Astrocyte (in vitro differentiated cells and primary cell): ENCODE results near the gene PDHA1. TPM values are rescaled to one million over a fixed set of nuclear protein-coding genes. Genes with fewer than 3 reads are reported as not detected.

Experiments used
- DNase-seq: peaks from one replicate; pipeline ENCODE4 v3.0.0-alpha.2; 2010; ENCODE audit warnings: low read depth
- FAIRE-seq: peaks from 2 replicates; lab custom pipeline; 2011; peaks lifted over from hg19 to GRCh38; lab: Jason Lieb, UNC
- H2AFZ ChIP-seq: 2 replicates; pipeline ENCODE4 v1.6.0; 2012; ENCODE audit warnings: low read depth, low read length, inconsistent platforms
- H3K27ac ChIP-seq: 2 replicates; pipeline ENCODE4 v1.5.1; 2011; ENCODE audit warnings: low read depth, low read length, inconsistent platforms
- H3K27me3 ChIP-seq: 2 replicates; pipeline ENCODE4 v1.6.0; 2011; ENCODE audit warnings: low read length, inconsistent platforms; ENCODE audit not compliant: insufficient read depth
- H3K36me3 ChIP-seq: 2 replicates; pipeline ENCODE4 v1.5.1; 2011; ENCODE audit warnings: low read length, inconsistent platforms; ENCODE audit not compliant: insufficient read depth
- H3K4me1 ChIP-seq: 2 replicates; pipeline ENCODE4 v1.5.1; 2011; ENCODE audit warnings: low read length, inconsistent platforms; ENCODE audit not compliant: insufficient read depth
- H3K4me2 ChIP-seq: 2 replicates; pipeline ENCODE4 v1.6.0; 2012; ENCODE audit warnings: low read length, inconsistent platforms
- H3K4me3 ChIP-seq: 2 replicates; pipeline ENCODE4 v1.5.1; 2011; ENCODE audit warnings: low read depth, mild to moderate bottlenecking, low read length, inconsistent platforms; ENCODE audit not compliant: insufficient read depth
- H3K79me2 ChIP-seq: 2 replicates; pipeline ENCODE4 v1.6.0; 2012; ENCODE audit warnings: mild to moderate bottlenecking, low read length, inconsistent platforms; ENCODE audit not compliant: insufficient read depth
- H3K9ac ChIP-seq: 2 replicates; pipeline ENCODE4 v1.6.0; 2012; ENCODE audit warnings: mild to moderate bottlenecking, low read length, inconsistent platforms
- H3K9me3 ChIP-seq: 2 replicates; pipeline ENCODE4 v1.5.1; 2012; ENCODE audit warnings: low read depth, mild to moderate bottlenecking, low read length, inconsistent platforms; ENCODE audit not compliant: insufficient read depth
- H4K20me1 ChIP-seq: 2 replicates; pipeline ENCODE4 v1.6.0; 2012; ENCODE audit warnings: low read length, inconsistent platforms; ENCODE audit not compliant: insufficient read depth
- H3K27ac Mint-ChIP-seq: one replicate; pipeline ENCODE4 v1.8.0; 2021; ENCODE audit warnings: mild to moderate bottlenecking, mixed read lengths; ENCODE audit not compliant: unreplicated experiment
- H3K27me3 Mint-ChIP-seq: one replicate; pipeline ENCODE4 v1.8.0; 2021; ENCODE audit warnings: low read depth, mixed read lengths; ENCODE audit not compliant: unreplicated experiment
- H3K36me3 Mint-ChIP-seq: one replicate; pipeline ENCODE4 v1.8.0; 2021; ENCODE audit warnings: low read depth, mixed read lengths; ENCODE audit not compliant: unreplicated experiment
- H3K4me1 Mint-ChIP-seq: one replicate; pipeline ENCODE4 v1.8.0; 2021; ENCODE audit warnings: low read depth, mixed read lengths; ENCODE audit not compliant: unreplicated experiment
- H3K4me3 Mint-ChIP-seq: one replicate; pipeline ENCODE4 v1.8.0; 2021; ENCODE audit warnings: mild to moderate bottlenecking, moderate library complexity, mixed read lengths; ENCODE audit not compliant: unreplicated experiment
- H3K9me3 Mint-ChIP-seq: one replicate; pipeline ENCODE4 v1.8.0; 2021; ENCODE audit warnings: mild to moderate bottlenecking, mixed read lengths; ENCODE audit not compliant: unreplicated experiment
- CTCF ChIP-seq: IDR thresholded peaks from 2 replicates; pipeline ENCODE4 v1.5.1; 2011; ENCODE audit warnings: low read depth, mild to moderate bottlenecking, inconsistent platforms, low read length, moderate library complexity; ENCODE audit not compliant: insufficient read depth
- EZH2 ChIP-seq: IDR thresholded peaks from 2 replicates; pipeline ENCODE4 v1.6.1; 2012; ENCODE audit warnings: mild to moderate bottlenecking, low read length, inconsistent platforms; ENCODE audit not compliant: insufficient read depth
- total RNA-seq: library from RNA; stranded (reverse); gene quantifications from 2 replicates; pipeline ENCODE4 v1.2.1, GENCODE V29; 2021

The PDHA1 gene
- total RNA-seq, 1 donor from 2014 or later = 163 TPM

- H3K36me3 ChIP-seq = no peaks in the 10 kb centered on the region
- H3K9me3 ChIP-seq = no peaks in the 10 kb centered on the region
- peaks cover 3% of the 10 kb centered on the region for H3K27me3 Mint-ChIP-seq
- no peak for DNase-seq
- no peak overlapping the region for H3K4me3 Mint-ChIP-seq
- no peak overlapping the region for H3K9ac ChIP-seq
- no peaks in the 10 kb centered on the region for H3K36me3 Mint-ChIP-seq
- no peak overlapping the region for H2AFZ ChIP-seq
- H4K20me1 ChIP-seq = no peaks in the 10 kb centered on the region
- H3K4me2 ChIP-seq = no peak overlapping the region
- no peak for FAIRE-seq
- H3K9me3 Mint-ChIP-seq = peaks cover 1% of the 10 kb centered on the region
- H3K27me3 ChIP-seq = no peaks in the 10 kb centered on the region
- H3K79me2 ChIP-seq = no peaks in the 10 kb centered on the region
- H3K4me1 Mint-ChIP-seq = no peaks in the 10 kb centered on the region
- no peak overlapping the region for H3K27ac Mint-ChIP-seq
- no peak overlapping the region for H3K4me3 ChIP-seq
- no peak overlapping the region for H3K27ac ChIP-seq
- TF ChIP-seq EZH2 = no peak
- no peak for TF ChIP-seq CTCF
- no peaks in the 10 kb centered on the region for H3K4me1 ChIP-seq
Measured at GRCh38 chrX:19326567-19326966, 17.2 kb upstream of the PDHA1 start.

- no peaks in the 10 kb centered on the region for H4K20me1 ChIP-seq
- H3K4me3 ChIP-seq = no peak overlapping the region
- H3K4me1 ChIP-seq = no peaks in the 10 kb centered on the region
- Mint-ChIP-seq H3K4me3 (no peak overlapping the region), H3K27me3 (peaks cover 3% of the 10 kb centered on the region), H3K36me3 (no peaks in the 10 kb centered on the region), H3K27ac (no peak overlapping the region), H3K4me1 (no peaks in the 10 kb centered on the region), H3K9me3 (no peaks in the 10 kb centered on the region)
- H3K27ac ChIP-seq = no peak overlapping the region
- no peaks in the 10 kb centered on the region for H3K9me3 ChIP-seq
- no peak for DNase-seq
- H3K79me2 ChIP-seq = no peaks in the 10 kb centered on the region
- no peak overlapping the region for H3K9ac ChIP-seq
- FAIRE-seq = no peak
- TF ChIP-seq CTCF = no peak
- TF ChIP-seq EZH2 = no peak
- H2AFZ ChIP-seq = no peak overlapping the region
- H3K27me3 ChIP-seq = no peaks in the 10 kb centered on the region
- H3K36me3 ChIP-seq = no peaks in the 10 kb centered on the region
- no peak overlapping the region for H3K4me2 ChIP-seq
Measured at GRCh38 chrX:19331831-19332230, 11.9 kb upstream of the PDHA1 start.

DNA sequence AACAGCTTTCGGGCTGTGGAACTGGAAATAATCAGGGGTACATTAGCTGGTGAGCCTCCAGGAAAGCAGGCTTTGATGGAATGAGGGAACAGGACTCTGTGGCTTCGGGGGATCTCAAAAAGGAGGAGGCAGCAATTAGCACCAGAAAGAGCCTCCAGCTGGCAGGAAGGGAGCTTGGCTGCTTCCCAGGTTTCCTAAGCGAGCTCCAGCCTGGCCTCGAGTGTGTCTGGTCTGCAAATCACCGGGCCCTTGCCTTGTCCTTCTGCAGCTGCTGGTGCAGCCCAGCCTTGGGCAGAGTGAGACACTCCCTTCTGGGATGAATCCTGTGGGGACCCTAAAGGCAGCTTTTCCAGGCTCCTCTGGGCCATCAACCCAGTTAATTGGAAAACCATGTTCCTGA is 10.7 kb upstream of the PDHA1 start:
- no peak for FAIRE-seq
- no peaks in the 10 kb centered on the region for H3K36me3 ChIP-seq
- no peak overlapping the region for H3K4me2 ChIP-seq
- no peaks in the 10 kb centered on the region for H3K79me2 ChIP-seq
- Mint-ChIP-seq H3K4me3 (no peak overlapping the region), H3K9me3 (no peaks in the 10 kb centered on the region), H3K27ac (no peak overlapping the region), H3K4me1 (no peaks in the 10 kb centered on the region), H3K27me3 (peaks cover 3% of the 10 kb centered on the region), H3K36me3 (no peaks in the 10 kb centered on the region)
- no peaks in the 10 kb centered on the region for H4K20me1 ChIP-seq
- TF ChIP-seq EZH2 = no peak
- TF ChIP-seq CTCF = no peak
- no peak overlapping the region for H3K9ac ChIP-seq
- H3K27me3 ChIP-seq = no peaks in the 10 kb centered on the region
- H2AFZ ChIP-seq = no peak overlapping the region
- H3K9me3 ChIP-seq = no peaks in the 10 kb centered on the region
- DNase-seq = no peak
- H3K27ac ChIP-seq = no peak overlapping the region
- H3K4me1 ChIP-seq = no peaks in the 10 kb centered on the region
- no peak overlapping the region for H3K4me3 ChIP-seq
